C4-2B (cell line): Measurements from ENCODE around the gene FLRT1.
"Not testable (repeated sequence)": the region's sequence is repeated elsewhere in the genome, so short reads cannot be mapped to it uniquely, and the experiment has no call there.

Experiments
- H3K27ac ChIP-seq: fragments of 450-650 bp; 2 replicates; pipeline ENCODE4 v1.5.1; 2017
- CTCF ChIP-seq: fragments of 450-650 bp; conservative IDR thresholded peaks from 2 replicates; pipeline ENCODE4 v1.5.1; 2017; ENCODE audit warnings: mild to moderate bottlenecking
- ZFX ChIP-seq: fragments of 450-650 bp; IDR thresholded peaks from 2 replicates; pipeline ENCODE4 v1.6.1; 2017

FLRT1 gene

GRCh38 chr11:64043545-64043944 is 7.8 kb downstream of the FLRT1 start:
- no peak overlapping the region for H3K27ac ChIP-seq
- TF ChIP-seq ZFX (no peak), CTCF (no peak)

DNA sequence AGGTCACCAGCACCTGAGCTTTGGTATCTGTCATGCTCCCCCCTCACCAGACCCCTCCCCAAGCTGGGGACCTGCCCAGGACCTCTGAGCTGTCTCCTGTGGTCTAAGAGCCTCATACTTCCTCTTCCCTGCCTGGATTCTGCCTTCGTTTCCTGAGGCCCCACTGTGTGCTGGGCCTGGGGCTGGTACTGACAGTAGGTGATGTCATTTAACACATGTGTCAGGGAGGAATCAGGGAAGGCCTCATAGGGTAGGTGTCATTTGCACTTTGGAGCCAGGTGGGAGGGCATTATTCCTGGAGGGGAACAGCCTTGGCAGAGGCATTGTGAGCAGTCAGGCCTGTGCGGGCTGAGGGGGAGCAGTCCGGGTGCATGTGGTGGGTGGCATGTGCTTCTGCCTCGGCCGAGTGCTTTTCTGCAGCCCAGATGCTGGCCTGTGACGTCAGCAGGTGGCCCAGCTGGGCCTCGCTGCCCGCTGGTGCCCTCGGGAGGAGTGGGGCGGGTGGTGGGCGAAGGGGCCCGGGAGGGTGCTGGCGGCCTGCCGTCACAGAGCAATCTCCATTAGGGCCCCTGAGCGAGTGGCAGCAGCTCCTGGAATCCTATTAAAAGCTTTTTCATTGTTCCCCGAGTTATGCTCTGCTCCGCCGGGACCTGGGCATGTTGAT is 9.1 kb downstream of the FLRT1 start:
- H3K27ac ChIP-seq = no peak overlapping the region
- TF ChIP-seq ZFX (no peak), CTCF (no peak)

GRCh38 chr11:64045700-64046099 is 10.0 kb downstream of the FLRT1 start:
- TF ChIP-seq ZFX = no peak
- TF ChIP-seq CTCF = no peak
- H3K27ac ChIP-seq = no peak overlapping the region

DNA sequence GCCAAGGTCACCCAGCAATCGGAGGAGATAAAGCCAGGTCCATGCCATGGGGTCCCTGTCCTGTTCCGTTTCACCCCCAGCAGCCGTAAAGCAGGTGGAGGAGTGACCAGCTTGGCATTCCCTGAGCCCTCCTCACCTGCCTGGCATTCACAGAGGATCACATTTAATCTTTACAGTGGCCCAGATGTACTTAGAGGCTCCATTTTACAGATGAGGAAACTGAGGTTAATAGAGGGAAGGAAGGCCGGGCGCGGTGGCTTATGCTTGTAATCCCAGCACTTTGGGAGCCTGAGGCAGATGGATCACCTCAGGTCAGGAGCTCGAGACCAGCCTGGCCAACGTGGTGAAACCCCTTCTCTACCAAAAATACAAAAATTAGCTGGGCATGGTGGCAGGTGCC is 11.6 kb downstream of the FLRT1 start:
- not testable (repeated sequence) for H3K27ac ChIP-seq

DNA sequence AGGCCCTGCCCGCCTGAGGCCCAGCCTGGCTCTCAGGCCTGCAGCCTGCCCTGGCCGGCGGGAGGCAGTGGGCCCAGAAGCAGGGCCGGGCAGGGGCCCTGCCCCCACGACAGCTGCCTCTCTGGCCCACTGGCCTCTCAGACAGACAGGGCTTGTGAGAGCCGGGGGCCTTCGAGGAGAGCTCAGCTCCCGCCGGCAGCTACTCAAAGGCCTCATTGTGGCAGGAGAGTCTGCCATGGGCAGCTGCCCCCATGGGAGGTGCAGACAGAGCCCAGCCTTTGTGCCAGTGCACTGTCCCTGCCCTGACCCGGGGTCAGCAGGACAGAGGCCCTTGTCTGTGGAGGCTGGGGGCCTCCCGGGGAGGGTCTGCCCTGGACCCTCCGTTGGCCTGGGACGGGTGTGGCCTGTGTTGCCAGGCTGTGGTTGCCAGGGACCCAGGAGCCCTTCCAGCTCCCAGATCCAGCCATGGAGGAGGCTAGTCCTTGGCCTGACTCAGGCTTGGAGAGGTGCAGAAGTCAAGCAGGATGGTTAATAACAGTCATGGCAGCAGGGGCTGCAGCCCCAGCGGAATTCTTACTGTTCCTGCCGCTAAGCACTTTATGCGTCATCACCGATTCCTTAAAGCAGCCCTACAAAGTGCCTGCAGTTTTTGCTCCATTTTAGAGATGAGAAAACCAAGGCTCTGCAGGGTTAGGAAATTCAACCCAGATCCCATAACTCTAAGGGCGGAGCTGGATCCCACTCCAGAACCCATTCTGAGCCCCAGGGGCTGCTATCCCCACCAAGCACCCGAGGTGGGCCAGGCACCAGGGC is 12.5 kb downstream of the FLRT1 start:
- H3K27ac ChIP-seq = no peak overlapping the region

DNA sequence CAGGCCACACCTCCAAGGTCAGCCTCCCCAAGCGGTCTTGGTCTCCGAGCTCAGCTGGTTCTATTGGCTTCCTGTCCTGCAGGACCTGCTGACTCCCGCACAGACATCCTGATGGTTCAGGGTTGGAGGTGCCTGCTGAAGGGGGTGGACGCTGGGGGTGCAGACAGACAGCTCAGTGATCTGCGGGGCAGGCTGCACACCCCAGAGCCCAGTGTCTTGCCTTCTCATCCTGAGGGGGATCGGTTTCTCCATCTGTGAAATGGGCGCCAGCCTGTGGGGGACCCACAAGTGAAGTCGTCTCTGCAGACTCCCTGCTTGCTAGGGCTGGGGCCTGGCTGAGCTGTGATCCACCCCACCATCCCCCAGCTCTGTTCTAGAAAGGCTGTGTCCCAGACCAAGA is 13.8 kb downstream of the FLRT1 start:
- no peak overlapping the region for H3K27ac ChIP-seq
- TF ChIP-seq CTCF (no peak), ZFX (no peak)

More for the DNA sequence above, 12.5 kb downstream of the FLRT1 start:
- TF ChIP-seq ZFX = no peak
- no peak for TF ChIP-seq CTCF

- H3K27ac ChIP-seq = no peak overlapping the region
- TF ChIP-seq CTCF (no peak), ZFX (no peak)
Observed at GRCh38 chr11:64051297-64051696, 15.6 kb downstream of the FLRT1 start.
